Stimulated activated naive CD8-positive, alpha-beta T cell treated with anti-CD3 and anti-CD28 coated beads, Interleukin-15, Interleukin-2, amounts not matched to agents 100 ng/mL and 50 ng/mL, for 24 hours (primary cell): Measurements from ENCODE around the gene DES.
"Not testable (repeated sequence)": the region's sequence is repeated elsewhere in the genome, so short reads cannot be mapped to it uniquely, and the experiment has no call there.

Experiments
- H3K27ac Mint-ChIP-seq: one replicate; pipeline ENCODE4 v1.8.0; 2021; ENCODE audit warnings: mild to moderate bottlenecking, mixed read lengths
- H3K27me3 Mint-ChIP-seq: one replicate; pipeline ENCODE4 v1.8.0; 2021; ENCODE audit warnings: mixed read lengths
- H3K36me3 Mint-ChIP-seq: one replicate; pipeline ENCODE4 v1.8.0; 2021; ENCODE audit warnings: low read depth, mixed read lengths
- H3K4me1 Mint-ChIP-seq: one replicate; pipeline ENCODE4 v1.8.0; 2021; ENCODE audit warnings: low read depth, mixed read lengths
- H3K4me3 Mint-ChIP-seq: one replicate; pipeline ENCODE4 v1.8.0; 2021; ENCODE audit warnings: mild to moderate bottlenecking, mixed read lengths
- H3K9me3 Mint-ChIP-seq: one replicate; pipeline ENCODE4 v1.8.0; 2021; ENCODE audit warnings: mixed read lengths

DES gene

GRCh38 chr2:219392754-219393153, 25.4 kb upstream of the DES start:
- H3K9me3 Mint-ChIP-seq = no peaks in the 10 kb centered on the region
- H3K4me3 Mint-ChIP-seq = no peak overlapping the region
- H3K27ac Mint-ChIP-seq = no peak overlapping the region
- H3K4me1 Mint-ChIP-seq = peaks cover 16% of the 10 kb centered on the region
- H3K36me3 Mint-ChIP-seq = no peaks in the 10 kb centered on the region
- H3K27me3 Mint-ChIP-seq = no peaks in the 10 kb centered on the region

DNA sequence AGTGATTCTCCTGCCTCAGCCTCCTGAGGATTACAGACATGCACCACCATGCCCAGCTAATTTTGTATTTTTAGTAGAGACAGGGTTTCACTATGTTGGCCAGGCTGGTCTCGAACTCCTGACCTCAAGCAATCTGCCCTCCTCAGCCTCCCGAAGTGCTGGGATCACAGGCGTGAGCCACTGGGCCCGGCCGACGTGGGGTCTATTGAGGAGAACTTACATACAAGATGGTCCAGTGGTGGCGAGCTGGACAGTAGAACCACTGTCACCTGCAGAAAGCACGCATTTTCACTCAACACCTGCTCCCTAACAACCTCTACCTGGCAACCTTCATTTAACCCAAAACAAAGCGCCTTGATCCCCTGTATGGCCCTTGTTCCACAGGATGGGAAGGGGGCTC, 23.1 kb upstream of the DES start:
- H3K4me1 Mint-ChIP-seq, H3K36me3 Mint-ChIP-seq, H3K27me3 Mint-ChIP-seq, H3K4me3 Mint-ChIP-seq, H3K9me3 Mint-ChIP-seq, H3K27ac Mint-ChIP-seq: not testable (repeated sequence)

DNA sequence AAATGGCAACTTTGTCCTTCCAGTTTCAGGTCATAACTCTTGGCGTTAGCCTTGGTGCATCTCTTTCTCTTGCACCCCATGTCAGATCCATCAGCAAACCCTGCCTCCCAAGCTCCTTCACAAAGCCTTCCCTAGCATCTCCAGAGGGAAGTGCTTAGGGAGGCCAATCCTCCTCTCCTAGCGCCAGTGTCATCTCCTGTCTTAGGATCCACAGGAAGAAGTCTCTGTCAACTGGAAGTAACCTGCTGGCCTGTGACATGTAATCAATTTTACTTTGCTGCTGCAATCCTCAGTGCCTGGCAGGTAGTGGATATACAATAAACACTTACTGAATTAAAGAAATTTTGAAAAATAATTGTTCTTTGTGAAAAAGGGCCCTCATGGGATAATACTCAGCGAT, 22.6 kb upstream of the DES start:
- Mint-ChIP-seq H3K27me3 (no peaks in the 10 kb centered on the region), H3K4me1 (peaks cover 10% of the 10 kb centered on the region), H3K9me3 (no peaks in the 10 kb centered on the region), H3K27ac (no peak overlapping the region), H3K36me3 (no peaks in the 10 kb centered on the region), H3K4me3 (no peak overlapping the region)

GRCh38 chr2:219396863-219397457, 21.2 kb upstream of the DES start:
- H3K4me3 Mint-ChIP-seq = no peak overlapping the region
- H3K9me3 Mint-ChIP-seq = no peaks in the 10 kb centered on the region
- H3K27me3 Mint-ChIP-seq = no peaks in the 10 kb centered on the region
- no peaks in the 10 kb centered on the region for H3K36me3 Mint-ChIP-seq
- peaks cover 10% of the 10 kb centered on the region for H3K4me1 Mint-ChIP-seq
- no peak overlapping the region for H3K27ac Mint-ChIP-seq

DNA sequence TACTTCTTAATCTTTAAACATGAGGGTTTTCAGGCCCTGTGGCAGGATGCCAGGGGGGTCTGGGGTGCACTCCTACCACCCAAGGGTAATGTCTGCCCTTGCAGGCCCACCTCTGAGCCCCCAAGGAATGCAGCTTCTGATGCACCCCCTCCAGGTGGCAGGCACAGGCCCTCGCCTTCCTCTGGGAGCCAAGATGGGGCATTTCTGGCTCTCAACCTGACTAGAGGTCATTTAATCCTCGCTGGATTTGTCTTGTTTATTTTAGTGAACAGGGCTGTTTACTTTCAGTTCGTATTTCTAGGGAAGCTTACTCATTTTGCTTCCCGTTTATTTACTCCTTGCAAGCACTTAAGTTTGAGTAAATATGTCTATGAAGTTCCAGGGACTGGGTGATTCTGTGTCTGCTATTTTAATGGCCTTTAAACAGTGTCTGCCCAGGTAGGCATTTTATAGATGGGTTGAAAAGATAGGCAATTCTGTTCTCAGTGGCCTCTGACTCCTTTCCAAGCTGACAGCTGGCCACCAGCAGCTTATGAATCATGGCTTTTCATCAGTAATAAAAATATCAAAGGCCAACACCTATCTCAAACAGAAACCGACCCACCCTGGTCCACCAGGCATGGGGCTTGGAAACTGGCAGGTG, 19.3 kb upstream of the DES start:
- Mint-ChIP-seq H3K27me3 (no peaks in the 10 kb centered on the region), H3K9me3 (no peaks in the 10 kb centered on the region), H3K27ac (no peak overlapping the region), H3K36me3 (no peaks in the 10 kb centered on the region), H3K4me1 (peaks cover 10% of the 10 kb centered on the region), H3K4me3 (no peak overlapping the region)

DNA sequence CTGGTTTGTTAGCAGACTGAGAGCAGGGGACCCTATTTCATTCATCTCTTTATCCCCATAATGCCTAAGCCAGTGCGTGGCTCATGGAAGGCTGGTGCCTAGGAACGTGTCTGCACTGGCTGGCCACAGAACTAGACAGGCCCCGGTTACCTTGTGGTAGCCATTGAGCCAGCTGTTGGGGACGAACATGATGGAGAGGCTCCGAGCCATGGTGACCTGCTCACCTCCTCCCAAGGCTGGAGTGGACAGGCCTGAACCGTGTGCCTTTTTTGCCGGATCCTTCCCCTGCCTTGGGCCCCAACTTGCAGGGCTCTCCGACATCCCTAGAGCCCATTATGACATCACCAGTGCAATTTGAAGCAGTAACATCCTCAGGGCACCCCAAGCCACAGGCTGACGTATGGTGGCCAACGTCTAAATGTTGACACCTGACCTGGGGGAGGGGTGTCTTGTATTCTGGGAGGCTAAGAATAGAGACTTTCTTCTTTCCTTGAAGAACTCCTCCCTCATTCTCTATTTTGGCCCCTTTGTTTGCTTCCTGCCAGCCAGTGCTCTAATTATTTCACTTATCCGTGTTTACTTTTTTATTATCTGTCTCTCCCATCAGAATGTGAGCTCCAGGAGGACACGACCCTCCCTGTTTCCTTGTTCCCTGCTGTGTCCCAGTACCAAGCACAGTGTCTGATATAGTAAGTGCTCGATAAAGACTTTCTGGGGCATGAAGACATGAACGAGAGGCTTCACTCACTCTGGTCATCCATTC, 18.3 kb upstream of the DES start:
- Mint-ChIP-seq H3K36me3 (no peaks in the 10 kb centered on the region), H3K9me3 (no peaks in the 10 kb centered on the region), H3K27me3 (no peaks in the 10 kb centered on the region)

GRCh38 chr2:219400562-219400961, 17.6 kb upstream of the DES start:
- Mint-ChIP-seq H3K36me3 (no peaks in the 10 kb centered on the region), H3K4me3 (no peak overlapping the region), H3K27me3 (no peaks in the 10 kb centered on the region), H3K4me1 (peaks cover 10% of the 10 kb centered on the region), H3K27ac (no peak overlapping the region), H3K9me3 (no peaks in the 10 kb centered on the region)

More for the DNA sequence above, 18.3 kb upstream of the DES start:
- H3K4me1 Mint-ChIP-seq = peaks cover 10% of the 10 kb centered on the region
- H3K4me3 Mint-ChIP-seq = no peak overlapping the region
- H3K27ac Mint-ChIP-seq = no peak overlapping the region

GRCh38 chr2:219401606-219402005, 16.6 kb upstream of the DES start:
- H3K9me3 Mint-ChIP-seq = no peaks in the 10 kb centered on the region
- H3K4me3 Mint-ChIP-seq = no peak overlapping the region
- peaks cover 10% of the 10 kb centered on the region for H3K4me1 Mint-ChIP-seq

GRCh38 chr2:219402665-219403515, 15.3 kb upstream of the DES start:
- Mint-ChIP-seq H3K9me3 (no peaks in the 10 kb centered on the region), H3K27me3 (no peaks in the 10 kb centered on the region), H3K4me1 (no peaks in the 10 kb centered on the region), H3K27ac (no peak overlapping the region), H3K4me3 (no peak overlapping the region), H3K36me3 (no peaks in the 10 kb centered on the region)

More at GRCh38 chr2:219401606-219402005, 16.6 kb upstream of the DES start:
- Mint-ChIP-seq H3K27ac (no peak overlapping the region), H3K36me3 (no peaks in the 10 kb centered on the region), H3K27me3 (no peaks in the 10 kb centered on the region)

DNA sequence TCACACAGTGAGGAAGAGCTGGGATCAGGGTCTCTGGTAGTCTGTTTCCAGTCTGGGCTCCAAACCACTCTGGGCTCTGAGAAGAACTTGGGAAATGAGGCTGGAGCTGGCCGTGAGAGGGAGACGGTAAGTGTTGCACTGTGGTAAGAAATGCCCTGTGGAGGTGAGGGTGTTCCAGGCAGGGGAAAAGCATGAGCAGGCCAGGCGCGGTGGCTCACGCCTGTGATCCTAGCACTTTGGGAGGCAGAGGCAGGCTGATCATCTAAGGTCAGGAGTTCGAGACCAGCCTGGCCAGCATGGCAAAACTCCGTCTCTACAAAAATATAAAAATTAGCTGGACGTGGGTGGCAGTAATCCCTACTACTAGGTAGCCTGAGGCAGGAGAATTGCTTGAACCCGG, 14.3 kb upstream of the DES start:
- Mint-ChIP-seq H3K27me3 (no peaks in the 10 kb centered on the region), H3K4me3 (no peak overlapping the region), H3K27ac (no peak overlapping the region), H3K9me3 (no peaks in the 10 kb centered on the region), H3K4me1 (no peaks in the 10 kb centered on the region), H3K36me3 (no peaks in the 10 kb centered on the region)

DNA sequence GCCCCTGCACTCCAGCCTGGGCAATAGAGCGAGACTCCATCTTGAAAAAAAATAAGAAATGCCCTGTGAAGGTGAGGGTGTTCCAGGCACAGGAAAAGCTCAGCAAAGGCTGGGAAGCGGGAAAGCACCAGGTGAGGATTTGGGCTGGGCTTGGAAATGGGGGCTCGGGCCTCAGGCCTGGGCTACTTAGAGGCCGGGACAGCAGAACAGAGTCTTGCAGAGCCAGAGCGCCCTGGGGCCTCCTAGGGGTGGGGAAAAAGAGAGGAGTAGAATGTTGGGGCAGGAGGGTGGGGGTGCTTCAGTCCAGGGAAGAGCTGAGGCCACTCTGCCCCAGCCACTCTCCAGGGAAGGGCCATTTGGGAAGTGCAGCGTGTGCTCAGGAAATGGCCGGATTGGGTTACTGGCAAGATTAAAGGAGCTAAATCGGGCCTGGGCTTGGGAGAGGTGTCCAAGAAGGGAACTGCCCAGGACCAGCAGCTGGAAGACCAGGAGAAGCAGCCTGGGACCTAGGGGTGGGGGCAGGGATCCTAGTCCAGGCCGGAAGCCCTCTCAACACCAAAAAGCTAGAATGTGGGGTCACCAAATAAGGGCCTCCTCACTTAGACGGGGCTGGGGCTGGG, 13.8 kb upstream of the DES start:
- H3K27ac Mint-ChIP-seq = no peak overlapping the region
- no peaks in the 10 kb centered on the region for H3K9me3 Mint-ChIP-seq
- H3K27me3 Mint-ChIP-seq = no peaks in the 10 kb centered on the region
- H3K4me1 Mint-ChIP-seq = no peaks in the 10 kb centered on the region
- H3K36me3 Mint-ChIP-seq = no peaks in the 10 kb centered on the region
- no peak overlapping the region for H3K4me3 Mint-ChIP-seq

DNA sequence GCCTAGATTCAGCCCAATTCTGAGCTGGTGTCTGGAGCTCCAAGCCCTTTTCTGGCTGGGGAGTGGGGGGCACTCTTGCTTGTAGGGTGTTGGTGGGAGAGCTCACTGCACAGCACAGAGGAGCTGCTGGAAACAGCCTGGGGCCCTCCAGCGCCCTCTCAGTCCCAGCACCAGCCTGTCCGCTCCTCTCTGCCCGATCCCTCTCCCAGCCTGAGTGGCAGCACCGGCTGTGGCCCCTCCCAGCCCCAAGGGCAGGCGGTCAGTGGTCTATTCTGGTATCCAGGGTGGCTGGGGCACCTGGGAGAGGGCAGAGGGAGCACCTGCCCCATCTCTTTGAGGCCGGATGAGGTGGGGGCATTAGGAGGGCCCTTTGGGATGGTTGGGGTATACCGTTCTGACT, 13.2 kb upstream of the DES start:
- H3K36me3 Mint-ChIP-seq = no peaks in the 10 kb centered on the region
- no peaks in the 10 kb centered on the region for H3K27me3 Mint-ChIP-seq
- no peak overlapping the region for H3K27ac Mint-ChIP-seq

GRCh38 chr2:219405451-219405850, 12.7 kb upstream of the DES start:
- H3K27ac Mint-ChIP-seq = no peak overlapping the region
- H3K4me3 Mint-ChIP-seq = no peak overlapping the region
- H3K36me3 Mint-ChIP-seq = no peaks in the 10 kb centered on the region
- no peaks in the 10 kb centered on the region for H3K4me1 Mint-ChIP-seq
- H3K9me3 Mint-ChIP-seq = no peaks in the 10 kb centered on the region
- H3K27me3 Mint-ChIP-seq = no peaks in the 10 kb centered on the region

More for the DNA sequence above, 13.2 kb upstream of the DES start:
- Mint-ChIP-seq H3K4me1 (no peaks in the 10 kb centered on the region), H3K9me3 (no peaks in the 10 kb centered on the region), H3K4me3 (no peak overlapping the region)

DNA sequence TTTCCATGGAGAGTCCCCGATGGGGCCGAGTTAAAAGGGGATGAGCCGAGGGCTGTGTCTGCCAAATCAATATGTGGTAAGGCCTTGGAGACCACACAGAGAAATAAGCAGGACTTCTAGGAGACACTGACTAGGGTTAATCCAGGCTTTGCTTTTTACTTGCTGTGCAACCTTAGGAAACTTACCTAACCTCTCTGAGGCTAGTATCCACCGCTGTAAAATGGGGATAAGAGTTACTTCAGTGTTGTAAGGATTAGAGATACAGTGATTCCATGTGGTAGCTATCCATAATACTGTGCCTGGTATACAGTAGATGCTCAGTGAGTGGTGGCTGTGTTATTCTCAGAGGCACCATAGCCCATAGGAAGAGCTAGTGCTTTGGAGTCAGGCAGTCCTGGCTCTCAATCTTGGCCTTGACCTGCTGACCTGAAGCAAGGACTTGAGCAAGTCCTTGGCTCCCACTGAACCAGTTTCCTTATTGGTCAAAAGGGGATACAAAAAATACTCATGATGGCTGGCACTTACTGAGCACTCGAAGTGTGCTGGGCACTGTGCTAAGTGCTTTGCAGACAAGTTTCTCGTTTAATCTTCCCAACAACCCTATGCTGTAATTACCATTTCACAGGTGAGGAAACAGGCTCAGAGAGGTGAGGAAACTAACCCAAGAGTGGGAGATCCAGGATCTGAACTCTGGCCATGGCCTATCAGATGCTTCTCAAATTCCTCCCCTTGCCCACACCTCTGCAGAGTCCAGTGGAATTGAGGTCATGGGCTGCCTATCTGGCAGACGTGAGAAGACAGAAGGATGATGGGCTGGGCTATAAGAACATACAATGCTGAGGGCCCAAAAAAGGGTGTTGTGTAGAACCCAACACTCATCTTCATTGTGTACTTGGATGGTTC, 12.0 kb upstream of the DES start:
- Mint-ChIP-seq H3K4me1 (no peaks in the 10 kb centered on the region), H3K27me3 (no peaks in the 10 kb centered on the region)

More for the DNA sequence above, 12.0 kb upstream of the DES start:
- Mint-ChIP-seq H3K36me3 (no peaks in the 10 kb centered on the region), H3K4me3 (no peak overlapping the region), H3K27ac (no peak overlapping the region), H3K9me3 (no peaks in the 10 kb centered on the region)
